Effector CD4-positive, alpha-beta T cell (primary cell): Measurements from ENCODE around the gene CCDC196.
A peak's percentile ranks its signal among the peaks of the same experiment; 100 is the strongest.
"Not testable (repeated sequence)": the region's sequence is repeated elsewhere in the genome, so short reads cannot be mapped to it uniquely, and the experiment has no call there.

Experiments
- DNase-seq: peaks from one replicate; pipeline ENCODE4 v3.0.0-alpha.2; 2020

CCDC196 gene

GRCh38 chr14:66496188-66496807 is 10.1 kb downstream of the CCDC196 start:
- no peak for DNase-seq

DNA sequence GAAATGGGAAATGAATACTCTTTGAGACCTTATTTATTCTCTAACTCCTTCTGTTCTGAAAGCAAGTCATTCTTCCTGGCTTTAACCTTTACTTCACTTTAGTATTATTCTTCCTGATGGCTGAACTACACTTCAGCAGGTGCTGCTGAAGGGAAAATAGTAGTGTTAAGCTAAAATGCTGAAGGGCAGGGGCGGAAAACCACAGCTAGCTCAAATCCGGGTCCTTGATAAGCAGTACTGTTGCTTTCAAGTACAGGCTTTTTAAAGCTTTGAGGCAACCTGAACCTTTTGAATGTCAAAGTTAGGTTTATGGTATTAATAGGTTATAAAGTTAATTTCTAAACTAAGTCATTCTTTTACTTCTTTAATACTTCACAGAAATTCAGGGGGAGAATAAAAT is 10.7 kb downstream of the CCDC196 start:
- no peak for DNase-seq

GRCh38 chr14:66498311-66498710 is 12.1 kb downstream of the CCDC196 start:
- DNase-seq: no peak

- DNase-seq: no peak
These were observed 15.4 kb downstream of the CCDC196 start for GRCh38 chr14:66501592-66501991.

DNA sequence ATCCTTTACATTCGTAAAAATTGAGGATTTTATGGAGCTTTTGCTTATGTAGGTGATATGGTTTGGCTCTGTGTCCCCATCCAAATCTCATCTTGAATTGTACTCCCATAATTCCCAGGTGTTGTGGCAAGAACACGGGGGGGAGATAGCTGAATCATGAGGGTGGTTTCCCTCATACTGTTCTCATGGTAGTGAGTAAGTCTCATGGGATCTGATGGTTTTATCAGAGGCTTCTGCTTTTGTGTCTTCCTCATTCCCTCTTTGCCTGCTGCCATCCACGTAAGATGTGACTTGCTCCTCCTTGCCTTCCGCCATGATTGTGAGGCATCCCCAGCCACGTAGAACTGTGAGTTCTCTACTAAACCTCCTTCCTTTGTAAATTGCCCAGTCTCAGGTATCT is 16.7 kb downstream of the CCDC196 start:
- DNase-seq: not testable (repeated sequence)

GRCh38 chr14:66503532-66503931 is 17.4 kb downstream of the CCDC196 start:
- DNase-seq: no peak

GRCh38 chr14:66507181-66507721 is 21.1 kb downstream of the CCDC196 start:
- DNase-seq: no peak

- peak; percentile 83 for DNase-seq
These were observed 21.8 kb downstream of the CCDC196 start, which contains the start of gene GPHN for GRCh38 chr14:66507722-66508546. TSS of gene GPHN (plus strand) at chr14:66508147.

GRCh38 chr14:66508547-66508845 is 22.3 kb downstream of the CCDC196 start:
- no peak for DNase-seq

DNA sequence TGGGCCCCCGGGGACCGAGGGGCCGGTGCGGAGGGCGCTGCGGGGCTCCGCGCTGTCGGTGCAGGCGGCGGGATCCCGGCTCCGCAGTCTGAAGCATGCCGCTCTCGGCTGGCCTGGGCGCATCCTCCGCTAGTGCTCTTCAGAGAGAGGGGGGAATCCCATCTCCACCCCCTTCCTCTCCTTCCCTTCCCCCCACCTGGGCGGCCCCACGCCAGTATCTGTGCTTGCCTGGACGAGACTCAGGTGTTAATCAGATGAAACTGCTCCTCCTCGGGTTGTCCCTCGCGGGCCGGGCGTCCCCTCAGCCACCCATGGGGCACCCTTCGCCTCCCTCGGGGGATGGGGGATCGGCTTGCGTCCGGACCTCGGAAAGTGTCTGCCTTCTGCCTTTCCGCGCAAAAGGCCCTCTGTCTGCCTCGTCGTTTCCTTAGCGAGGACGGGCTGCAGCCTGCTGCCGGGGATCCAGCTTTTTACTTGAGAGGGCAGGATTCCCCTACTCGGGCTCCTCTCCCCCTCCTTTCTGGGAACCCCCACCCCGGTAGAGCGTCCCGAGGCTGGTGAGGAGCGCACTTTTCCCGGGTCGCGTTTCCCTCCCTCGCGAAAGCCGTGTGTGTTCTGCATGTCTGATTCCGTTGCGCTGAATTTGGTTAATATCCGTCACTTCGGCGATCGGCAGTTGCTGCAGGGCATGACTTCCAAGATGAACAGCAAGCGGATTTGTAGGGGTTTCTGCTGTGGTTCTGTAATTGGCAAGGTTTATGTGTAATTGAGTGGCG is 22.9 kb downstream of the CCDC196 start:
- DNase-seq: peak; percentile 36

GRCh38 chr14:66509874-66510273 is 23.7 kb downstream of the CCDC196 start:
- no peak for DNase-seq

- DNase-seq: no peak
These were observed 25.7 kb downstream of the CCDC196 start for GRCh38 chr14:66511849-66512248.

DNA sequence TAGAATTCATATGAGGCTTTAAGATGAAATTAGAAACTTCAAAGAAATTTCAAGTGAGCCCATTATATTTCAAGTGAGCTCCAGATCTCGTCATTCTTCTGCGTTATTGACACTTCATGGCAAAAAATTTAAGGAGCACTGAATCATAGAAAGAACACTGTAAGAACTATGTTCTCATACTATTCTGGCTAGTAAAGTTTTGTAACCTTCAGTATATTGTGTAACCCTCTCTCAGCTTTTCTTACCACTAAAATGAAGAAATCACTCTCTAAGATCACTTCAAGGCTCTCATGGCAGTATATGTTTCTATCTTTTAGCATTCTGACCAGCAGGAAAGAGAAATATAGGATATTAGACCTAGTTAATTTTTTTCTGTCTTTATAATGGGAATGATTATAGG is 28.0 kb downstream of the CCDC196 start:
- DNase-seq: no peak

GRCh38 chr14:66530526-66530925 is 44.4 kb downstream of the CCDC196 start:
- DNase-seq: no peak

DNA sequence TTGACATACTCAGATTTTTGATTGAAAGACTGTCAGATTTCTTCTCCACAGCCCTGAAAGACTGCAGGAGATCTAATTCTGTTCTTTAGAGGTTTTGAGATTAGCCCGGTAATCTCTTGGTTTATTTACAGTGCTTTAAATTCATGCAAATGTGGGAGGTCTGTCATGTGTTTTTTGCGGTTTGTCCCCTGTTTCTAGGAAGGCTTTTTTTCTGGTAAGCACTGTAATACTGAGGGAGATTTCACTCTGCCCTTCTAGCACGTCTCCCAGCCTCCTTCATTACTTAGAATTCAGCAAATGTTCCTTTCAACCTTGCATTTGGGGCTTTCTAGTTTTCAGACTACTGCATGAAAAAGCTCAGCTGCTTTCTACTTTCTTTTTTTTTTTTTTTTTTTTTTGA is 52.9 kb downstream of the CCDC196 start:
- DNase-seq: no peak

DNA sequence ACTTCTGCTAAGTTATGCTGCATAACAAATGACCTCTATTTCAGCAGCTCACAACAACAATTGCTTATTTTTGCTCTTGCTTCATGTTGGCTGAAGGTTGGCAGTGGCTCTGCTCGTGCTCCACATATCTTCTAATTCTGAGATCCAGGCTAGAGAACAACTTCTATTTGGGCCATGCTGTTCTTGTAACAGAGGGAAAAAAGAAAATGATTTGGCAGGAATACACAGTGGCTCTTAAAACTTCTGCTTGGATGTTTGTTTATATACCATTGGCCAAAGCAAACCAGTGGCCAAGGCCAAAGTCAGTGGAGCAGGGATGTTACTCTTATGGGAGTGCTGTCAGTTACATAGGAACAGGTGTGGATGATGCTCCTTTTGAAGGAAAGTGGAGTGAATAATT is 53.9 kb downstream of the CCDC196 start:
- no peak for DNase-seq

DNA sequence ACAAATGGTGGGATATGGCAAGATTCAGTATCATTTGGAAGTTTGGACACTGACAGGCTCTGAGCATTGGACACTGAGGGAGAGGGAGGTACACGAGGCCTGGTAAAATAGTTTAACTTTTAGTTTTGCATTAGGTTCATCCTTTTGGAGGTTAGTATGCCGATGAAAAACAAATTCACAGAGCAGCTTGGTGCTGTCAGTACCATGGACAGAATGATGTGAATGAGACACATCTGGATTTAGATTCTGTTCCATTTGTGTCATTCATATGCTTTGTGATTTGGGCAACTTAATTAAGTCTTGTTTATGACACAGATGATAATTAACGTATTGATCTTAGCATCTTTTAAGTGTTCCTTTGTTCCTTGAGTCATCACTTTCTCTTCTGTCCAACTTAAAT is 55.5 kb downstream of the CCDC196 start:
- no peak for DNase-seq

DNA sequence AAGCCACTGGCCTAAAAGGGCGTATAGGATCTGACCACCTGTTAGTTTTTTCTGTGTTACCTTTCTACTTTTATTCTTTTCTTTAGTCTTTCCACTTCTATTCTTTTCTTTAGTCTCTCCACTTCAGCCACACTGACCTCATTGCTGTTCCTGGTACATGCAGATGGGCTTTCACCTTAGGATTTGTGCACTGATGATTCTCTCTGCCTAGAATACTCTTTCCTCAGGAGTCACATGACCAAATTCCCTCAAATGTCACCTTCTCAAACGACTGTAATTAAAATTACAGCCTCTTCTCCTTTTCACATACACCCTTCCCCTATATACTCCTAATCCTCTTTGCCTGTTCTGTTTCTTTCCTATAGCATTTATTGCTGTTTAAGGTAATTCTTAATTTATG is 57.8 kb downstream of the CCDC196 start:
- no peak for DNase-seq

DNA sequence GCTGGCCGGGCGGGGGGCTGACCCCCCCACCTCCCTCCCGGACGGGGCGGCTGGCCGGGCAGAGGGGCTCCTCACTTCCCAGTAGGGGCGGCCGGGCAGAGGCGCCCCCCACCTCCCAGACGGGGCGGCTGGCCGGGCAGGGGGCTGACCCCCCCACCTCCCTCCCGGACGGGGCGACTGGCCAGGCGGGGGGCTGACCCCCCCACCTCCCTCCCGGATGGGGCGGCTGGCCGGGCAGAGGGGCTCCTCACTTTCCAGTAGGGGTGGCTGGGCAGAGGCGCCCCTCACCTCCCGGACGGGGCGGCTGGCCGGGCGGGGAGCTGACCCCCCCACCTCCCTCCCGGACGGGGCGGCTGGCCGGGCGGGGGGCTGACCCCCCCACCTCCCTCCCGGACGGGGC is 59.0 kb downstream of the CCDC196 start:
- not testable (repeated sequence) for DNase-seq

DNA sequence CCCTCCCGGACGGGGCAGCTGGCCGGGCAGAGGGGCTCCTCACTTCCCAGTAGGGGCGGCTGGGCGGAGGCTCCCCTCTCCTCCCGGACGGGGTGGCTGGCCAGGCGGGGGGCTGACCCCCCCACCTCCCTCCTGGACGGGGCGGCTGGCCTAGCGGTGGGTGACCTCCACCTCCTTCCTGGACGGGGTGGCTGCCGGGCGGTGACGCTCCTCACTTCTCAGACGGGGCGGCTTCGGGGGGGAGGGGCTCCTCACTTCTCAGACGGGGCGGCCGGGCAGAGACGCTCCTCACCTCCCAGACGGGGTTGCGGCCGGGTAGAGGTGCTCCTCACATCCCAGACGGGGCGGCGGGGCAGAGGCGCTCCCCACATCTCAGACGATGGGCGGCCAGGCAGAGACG is 59.6 kb downstream of the CCDC196 start:
- not testable (repeated sequence) for DNase-seq
